ENCODE measurements around the gene MYH7. TPM values are rescaled to one million over a fixed set of nuclear protein-coding genes. Genes with fewer than 3 reads are reported as not detected.

MYH7 gene
- total and polyA plus RNA-seq, 4 donors = 0.02 to 0.42 (median 0.04) TPM

- no peak for DNase-seq (ENCODE audit: low spot score)
- no peak overlapping the region for H3K27ac ChIP-seq (ENCODE audit: low read depth in 1 of 2, low read length in 2 of 2)
- H3K9ac ChIP-seq (ENCODE audit: low read depth in 1 of 2, low read length in 2 of 2) = no peak overlapping the region
- TF ChIP-seq GABPA (IDR thresholded peaks at IDR 0.05 in 1 of 2, conservative IDR thresholded peaks at IDR 0.05 in 1 of 2) (no peak), RXRA (IDR thresholded peaks at IDR 0.05) (no peak), NR2F2 (IDR thresholded peaks at IDR 0.05) (no peak), YY1 (IDR thresholded peaks at IDR 0.05) (no peak), CTCF (IDR thresholded peaks at IDR 0.05; ENCODE audit: low read depth, low read length, missing input control) (no peak), HNF4G (IDR thresholded peaks at IDR 0.05) (no peak), RAD21 (IDR thresholded peaks at IDR 0.05) (no peak), REST (IDR thresholded peaks at IDR 0.05) (no peak), EGR1 (IDR thresholded peaks at IDR 0.05; ENCODE audit: low read depth in 2 of 2) (no peak), SP1 (IDR thresholded peaks at IDR 0.05) (no peak), TAF1 (conservative IDR thresholded peaks at IDR 0.05) (no peak), ATF3 (IDR thresholded peaks at IDR 0.05) (no peak)
- H3K4me3 ChIP-seq (ENCODE audit: low read depth in 1 of 3, low read length in 3 of 3) = no peak overlapping the region
- H3K4me1 ChIP-seq (ENCODE audit: control insufficient read depth in 4 of 4, insufficient read depth in 4 of 4, low read length in 3 of 4) = no peaks in the 10 kb centered on the region
- no peaks in the 10 kb centered on the region for H3K9me3 ChIP-seq (ENCODE audit: control insufficient read depth in 4 of 4, low read length in 3 of 4)
- H3K36me3 ChIP-seq (ENCODE audit: control insufficient read depth in 4 of 4, insufficient read depth in 3 of 4, low read depth in 1 of 4, low read length in 3 of 4) = no peaks in the 10 kb centered on the region
- H3K27me3 ChIP-seq (ENCODE audit: control insufficient read depth in 4 of 4, insufficient read depth in 4 of 4, low read length in 3 of 4) = no peaks in the 10 kb centered on the region
- 80% methylated on average over 8 of the region's 8 CpGs for WGBS
Measured at GRCh38 chr14:23434488-23435222, 805 bp downstream of the MYH7 start.

GRCh38 chr14:23433457-23433856, 2.0 kb downstream of the MYH7 start:
- no peaks in the 10 kb centered on the region for H3K36me3 ChIP-seq (ENCODE audit: control insufficient read depth in 4 of 4, insufficient read depth in 3 of 4, low read depth in 1 of 4, low read length in 3 of 4)
- DNase-seq (ENCODE audit: low spot score) = no peak
- H3K4me1 ChIP-seq (ENCODE audit: control insufficient read depth in 4 of 4, insufficient read depth in 4 of 4, low read length in 3 of 4) = no peaks in the 10 kb centered on the region
- no peak overlapping the region for H3K4me3 ChIP-seq (ENCODE audit: low read depth in 1 of 3, low read length in 3 of 3)
- H3K9ac ChIP-seq (ENCODE audit: low read depth in 1 of 2, low read length in 2 of 2) = no peak overlapping the region
- no peaks in the 10 kb centered on the region for H3K9me3 ChIP-seq (ENCODE audit: control insufficient read depth in 4 of 4, low read length in 3 of 4)
- TF ChIP-seq NR2F2 (IDR thresholded peaks at IDR 0.05) (no peak), EGR1 (IDR thresholded peaks at IDR 0.05; ENCODE audit: low read depth in 2 of 2) (no peak), HNF4A (conservative IDR thresholded peaks at IDR 0.05) (no peak), RXRA (IDR thresholded peaks at IDR 0.05) (no peak), JUND (IDR thresholded peaks at IDR 0.05) (no peak), RAD21 (IDR thresholded peaks at IDR 0.05) (no peak), YY1 (IDR thresholded peaks at IDR 0.05) (no peak), ATF3 (IDR thresholded peaks at IDR 0.05) (no peak), GABPA (IDR thresholded peaks at IDR 0.05 in 1 of 2, conservative IDR thresholded peaks at IDR 0.05 in 1 of 2) (no peak), TAF1 (conservative IDR thresholded peaks at IDR 0.05) (no peak), REST (IDR thresholded peaks at IDR 0.05) (no peak), ZBTB33 (IDR thresholded peaks at IDR 0.05) (no peak), MAX (IDR thresholded peaks at IDR 0.05) (no peak), SP1 (IDR thresholded peaks at IDR 0.05) (no peak), HNF4G (IDR thresholded peaks at IDR 0.05) (no peak), FOXA2 (IDR thresholded peaks at IDR 0.05) (no peak)
- no peak overlapping the region for H3K27ac ChIP-seq (ENCODE audit: low read depth in 1 of 2, low read length in 2 of 2)
- no peaks in the 10 kb centered on the region for H3K27me3 ChIP-seq (ENCODE audit: control insufficient read depth in 4 of 4, insufficient read depth in 4 of 4, low read length in 3 of 4)
- 74% methylated on average over 10 of the region's 10 CpGs for WGBS
